Measurements from ENCODE around the gene TRIM31. TPM values are rescaled to one million over a fixed set of nuclear protein-coding genes. Genes with fewer than 3 reads are reported as not detected.

Gene TRIM31
- total and polyA plus RNA-seq, 3 experiments from 2014 or later, result not detected

DNA sequence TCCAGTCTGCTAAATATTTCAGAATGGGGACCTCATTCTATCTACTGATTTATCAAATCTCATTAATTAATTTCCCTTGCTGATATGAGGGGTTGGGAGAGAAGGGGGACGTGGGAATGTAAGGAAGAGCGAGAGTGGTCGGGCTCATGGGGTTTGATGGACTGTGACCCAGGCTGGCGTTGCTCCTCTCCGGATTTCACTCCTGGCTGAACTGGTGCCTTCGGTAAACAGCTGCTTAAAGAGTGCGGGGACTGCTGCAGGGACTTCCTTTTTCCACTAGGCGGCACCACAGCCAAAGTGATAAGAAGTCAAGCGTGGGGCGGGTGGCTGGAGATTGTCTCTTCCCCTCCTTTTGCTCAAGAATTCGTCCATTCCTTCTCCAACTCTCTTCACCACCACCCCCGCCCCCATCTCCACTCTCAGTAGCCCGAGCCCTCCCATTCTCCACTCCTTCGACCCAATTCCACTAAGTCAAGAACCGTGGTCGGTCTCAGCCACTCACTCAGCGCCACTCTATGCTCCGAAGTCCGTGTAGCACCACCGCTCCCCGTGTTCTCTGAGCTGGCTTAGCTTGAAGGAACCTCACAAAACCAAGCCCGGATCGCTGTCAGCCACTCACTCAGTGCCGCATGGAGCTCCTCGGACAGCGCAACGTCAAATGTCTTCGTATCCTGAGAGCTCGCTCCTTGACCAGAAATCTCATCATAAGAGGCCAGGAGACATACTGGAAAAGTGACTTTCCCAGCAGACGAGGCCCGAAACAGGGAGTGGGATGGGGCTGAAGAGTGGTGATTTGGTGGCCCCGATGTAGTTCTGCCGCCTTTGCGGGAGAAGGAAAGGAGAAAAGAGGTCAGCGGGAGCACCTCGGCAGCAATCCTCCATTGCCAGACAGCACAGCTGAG lies 9.7 kb downstream of the TRIM31 start:
- peak; percentile 72 to 88 (median 76) for DNase-seq
- ChIA-PET POLR2A (interaction anchor here (0.5 to 0.6 kb wide), 2 partner anchors 9 to 512 kb away, joined by 3 to 7 read pairs; no protein-coding TSS in a partner anchor), CTCF (interaction anchor here (0.7 to 8.1 kb wide), 18 partner anchors 9 to 1662 kb away, joined by 3 to 182 read pairs (median 5); partner anchors contain the start of genes POLR1H, PPP1R11, RNF39 and TRIM40)
- H3K4me1 ChIP-seq (ENCODE audit: insufficient read depth, low read length), result peaks cover 37% of the 10 kb centered on the region
- Mint-ChIP-seq H3K27ac (peak overlapping the region; percentile 5 to 86 (median 67)), H3K27me3 (peaks cover 38 to 62% of the 10 kb centered on the region in 2 donors), H3K4me1 (peaks cover 36 to 43% (median 42%) of the 10 kb centered on the region in 3 donors), H3K9me3 (no peaks in the 10 kb centered on the region), H3K36me3 (no peaks in the 10 kb centered on the region), H3K4me3 (peak overlapping the region; percentile 81 to 93 (median 88))
- peaks cover 26% of the 10 kb centered on the region for H3K27me3 ChIP-seq (ENCODE audit: insufficient read depth, low read length, poor library complexity, severe bottlenecking)
- no peaks in the 10 kb centered on the region for H3K9me3 ChIP-seq (ENCODE audit: low read length)
- H3K27ac ChIP-seq (ENCODE audit: low read depth, low read length), result no peak overlapping the region
- peak overlapping the region; percentile 58 for H3K4me3 ChIP-seq (ENCODE audit: low read length)
- no peaks in the 10 kb centered on the region for H3K36me3 ChIP-seq (ENCODE audit: insufficient read depth, low read length)

DNA sequence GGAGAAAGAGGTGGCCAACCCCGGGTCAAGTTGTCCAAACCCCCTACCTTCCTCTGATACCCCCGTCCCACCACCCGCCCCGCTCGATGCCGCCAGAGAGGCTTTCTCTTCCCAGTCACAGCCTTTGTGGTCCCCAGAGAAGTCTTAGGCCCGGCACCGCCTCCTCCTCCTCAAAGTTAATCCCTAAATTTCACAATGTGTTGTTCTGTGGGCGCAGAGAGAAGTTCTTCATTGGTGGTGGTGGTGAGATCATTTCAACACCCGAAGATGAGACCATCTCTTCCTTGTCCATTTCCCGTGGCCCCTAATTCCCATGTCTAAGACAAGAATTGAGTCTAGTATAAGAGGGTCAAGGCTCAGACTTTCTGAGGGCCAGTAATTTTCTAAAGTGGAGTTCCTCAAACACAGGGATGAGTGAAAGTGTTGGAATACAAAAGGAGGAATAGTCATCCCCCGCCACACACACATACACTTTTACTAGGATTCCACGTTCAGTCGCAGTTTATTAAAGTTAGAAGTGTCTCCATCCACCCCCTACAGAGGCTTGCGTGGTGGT lies 10.4 kb downstream of the TRIM31 start:
- Mint-ChIP-seq H3K27me3 (peaks cover 37 to 62% of the 10 kb centered on the region in 2 donors), H3K36me3 (no peaks in the 10 kb centered on the region), H3K4me1 (peaks cover 41 to 49% (median 49%) of the 10 kb centered on the region in 3 donors), H3K4me3 (peak overlapping the region; percentile 81 to 93 (median 88)), H3K27ac (peak overlapping the region; percentile 5 to 86 (median 67)), H3K9me3 (no peaks in the 10 kb centered on the region)
- no peak overlapping the region for H3K4me3 ChIP-seq (ENCODE audit: low read length)
- H3K9me3 ChIP-seq (ENCODE audit: low read length), result no peaks in the 10 kb centered on the region
- peaks cover 32% of the 10 kb centered on the region for H3K27me3 ChIP-seq (ENCODE audit: insufficient read depth, low read length, poor library complexity, severe bottlenecking)
- DNase-seq, result no peak
- no peak overlapping the region for H3K27ac ChIP-seq (ENCODE audit: low read depth, low read length)
- no peaks in the 10 kb centered on the region for H3K36me3 ChIP-seq (ENCODE audit: insufficient read depth, low read length)
- ChIA-PET CTCF (interaction anchor here (0.7 to 8.1 kb wide), 12 partner anchors 8 to 137 kb away, joined by 3 to 182 read pairs (median 6); partner anchors contain the start of genes POLR1H, PPP1R11, RNF39 and TRIM40), POLR2A (interaction anchor here (1.2 kb wide), 1 partner anchor 28 kb away, joined by 6 read pairs; no protein-coding TSS in a partner anchor)
- H3K4me1 ChIP-seq (ENCODE audit: insufficient read depth, low read length), result peaks cover 44% of the 10 kb centered on the region

GRCh38 chr6:30101444-30102413 lies 11.2 kb downstream of the TRIM31 start:
- peak; percentile 34 to 77 (median 60) for DNase-seq
- peak overlapping the region; percentile 74 to 93 (median 86) for H3K4me3 Mint-ChIP-seq
- H3K27me3 Mint-ChIP-seq, result peaks cover 39 to 63% of the 10 kb centered on the region in 2 donors
- H3K9me3 Mint-ChIP-seq, result no peaks in the 10 kb centered on the region
- H3K4me1 Mint-ChIP-seq, result peaks cover 44 to 54% (median 52%) of the 10 kb centered on the region in 3 donors
- no peak overlapping the region for H3K27ac ChIP-seq (ENCODE audit: low read depth, low read length)
- H3K27me3 ChIP-seq (ENCODE audit: insufficient read depth, low read length, poor library complexity, severe bottlenecking), result peaks cover 32% of the 10 kb centered on the region
- H3K36me3 ChIP-seq (ENCODE audit: insufficient read depth, low read length), result no peaks in the 10 kb centered on the region
- CTCF ChIA-PET, result interaction anchor here (1.1 to 8.1 kb wide), 3 partner anchors 24 to 37 kb away, joined by 3 to 182 read pairs (median 5); partner anchors contain the start of gene TRIM40
- H3K4me3 ChIP-seq (ENCODE audit: low read length), result peak overlapping the region; percentile 59
- H3K9me3 ChIP-seq (ENCODE audit: low read length), result no peaks in the 10 kb centered on the region
- peaks cover 45% of the 10 kb centered on the region for H3K4me1 ChIP-seq (ENCODE audit: insufficient read depth, low read length)
- peak overlapping the region in 5 of 8 donors; percentile 8 to 76 (median 24) for H3K27ac Mint-ChIP-seq
- H3K36me3 Mint-ChIP-seq, result no peaks in the 10 kb centered on the region
- POLR2A ChIA-PET, result interaction anchor here (0.5 to 1.2 kb wide), 5 partner anchors 29 to 1857 kb away, joined by 3 to 11 read pairs (median 4); partner anchors contain the start of genes NELFE, PPP1R11 and SKIC2

DNA sequence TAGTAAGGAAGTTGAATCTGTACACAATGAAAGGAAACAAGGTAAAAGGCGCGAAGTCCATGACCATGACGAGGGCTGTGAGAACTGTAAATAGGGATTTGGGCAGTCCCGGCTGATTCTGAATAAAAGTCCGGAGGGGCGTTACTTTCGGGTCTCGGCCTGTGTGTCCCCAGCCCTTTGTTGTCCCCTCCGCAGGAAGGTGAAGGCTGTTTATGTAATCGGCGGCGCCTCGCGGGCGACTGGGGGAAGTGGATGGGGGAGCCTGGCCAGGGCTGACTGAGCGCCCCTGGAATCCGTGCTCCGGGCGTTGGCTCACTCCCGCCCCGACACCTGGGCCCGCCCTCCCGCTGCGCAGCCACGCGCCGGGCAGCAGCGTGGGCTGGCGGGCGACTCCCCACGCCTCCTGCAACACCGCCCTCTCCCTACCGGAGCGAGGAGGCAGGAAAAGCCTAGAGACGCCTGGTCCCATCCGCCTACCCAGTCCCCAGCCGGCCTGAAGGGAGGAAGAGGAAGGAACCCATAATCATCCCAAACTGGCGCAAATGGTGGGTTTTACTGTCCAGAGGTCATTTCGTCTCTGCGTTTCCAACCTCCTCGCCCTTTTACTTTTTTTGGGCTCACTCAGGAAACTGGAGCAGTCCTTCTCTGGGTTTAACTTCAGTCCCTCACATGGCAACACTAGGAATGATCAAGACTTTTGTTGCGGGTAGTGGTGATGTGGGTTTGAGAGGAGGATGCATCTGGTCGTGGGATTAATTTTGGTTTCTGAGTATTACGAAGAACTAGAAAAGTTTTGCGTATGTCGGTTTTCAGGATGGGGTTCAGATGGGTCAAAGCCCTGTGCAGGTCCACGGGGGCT lies 12.1 kb downstream of the TRIM31 start:
- DNase-seq, result peak in 4 of 5 donors; percentile 3 to 26 (median 13)
- H3K9me3 ChIP-seq (ENCODE audit: low read length), result no peaks in the 10 kb centered on the region
- H3K27ac Mint-ChIP-seq, result peak overlapping the region in 2 of 8 donors; percentile 10 to 76
- no peaks in the 10 kb centered on the region for H3K36me3 ChIP-seq (ENCODE audit: insufficient read depth, low read length)
- H3K4me1 Mint-ChIP-seq, result peaks cover 44 to 54% (median 52%) of the 10 kb centered on the region in 3 donors
- H3K27ac ChIP-seq (ENCODE audit: low read depth, low read length), result no peak overlapping the region
- peaks cover 42 to 61% of the 10 kb centered on the region in 2 donors for H3K27me3 Mint-ChIP-seq
- peaks cover 45% of the 10 kb centered on the region for H3K4me1 ChIP-seq (ENCODE audit: insufficient read depth, low read length)
- ChIA-PET CTCF (interaction anchor here (1.0 to 8.1 kb wide), 4 partner anchors 25 to 38 kb away, joined by 3 to 182 read pairs (median 5); partner anchors contain the start of gene TRIM40), POLR2A (interaction anchor here (0.5 to 1.2 kb wide), 4 partner anchors 30 to 1858 kb away, joined by 3 to 11 read pairs (median 5); partner anchors contain the start of genes NELFE, PPP1R11 and SKIC2)
- no peaks in the 10 kb centered on the region for H3K9me3 Mint-ChIP-seq
- no peaks in the 10 kb centered on the region for H3K36me3 Mint-ChIP-seq
- H3K4me3 ChIP-seq (ENCODE audit: low read length), result peak overlapping the region; percentile 59
- H3K4me3 Mint-ChIP-seq, result peak overlapping the region; percentile 75 to 93 (median 86)
- H3K27me3 ChIP-seq (ENCODE audit: insufficient read depth, low read length, poor library complexity, severe bottlenecking), result peaks cover 32% of the 10 kb centered on the region

DNA sequence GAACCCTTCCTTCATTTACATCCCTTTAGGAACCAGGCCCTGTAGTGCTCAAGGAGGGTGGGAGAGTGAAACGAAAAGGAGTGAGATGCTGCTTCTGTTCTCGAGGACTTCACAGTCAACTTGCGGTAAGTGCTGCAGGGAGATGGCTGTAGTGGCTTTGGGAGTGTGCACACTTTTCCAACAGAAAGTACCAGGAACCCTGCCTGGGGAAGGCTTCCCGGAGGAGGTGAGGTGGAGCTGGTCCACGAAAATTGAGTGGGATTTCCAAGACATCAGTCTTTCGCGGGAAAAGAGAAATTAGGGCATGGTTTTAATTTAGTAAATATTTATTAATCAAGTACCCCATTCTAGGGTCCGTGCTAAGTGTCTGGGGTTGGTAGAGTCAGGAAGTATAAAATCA lies 12.7 kb downstream of the TRIM31 start:
- Mint-ChIP-seq H3K4me3 (peak overlapping the region; percentile 29 to 75 (median 64)), H3K27ac (peak overlapping the region in 2 of 8 donors; percentile 19 to 21)
- CTCF ChIA-PET, result interaction anchor here (1.0 kb wide), 1 partner anchor 31 kb away, joined by 5 read pairs; no protein-coding TSS in a partner anchor

GRCh38 chr6:30097902-30098768 lies 14.8 kb downstream of the TRIM31 start:
- ChIA-PET CTCF (interaction anchor here (0.7 kb wide), 1 partner anchor 34 kb away, joined by 3 read pairs; no protein-coding TSS in a partner anchor), POLR2A (no interaction called here)
- DNase-seq, result peak in 1 of 5 donors; percentile 10
- Histone ChIP-seq H3K27ac (ENCODE audit: low read depth, low read length) (no peak overlapping the region), H3K9me3 (ENCODE audit: low read length) (no peaks in the 10 kb centered on the region), H3K27me3 (ENCODE audit: insufficient read depth, low read length, poor library complexity, severe bottlenecking) (peaks cover 32% of the 10 kb centered on the region), H3K36me3 (ENCODE audit: insufficient read depth, low read length) (no peaks in the 10 kb centered on the region), H3K4me3 (ENCODE audit: low read length) (no peak overlapping the region), H3K4me1 (ENCODE audit: insufficient read depth, low read length) (peaks cover 40% of the 10 kb centered on the region)
- Mint-ChIP-seq H3K9me3 (no peaks in the 10 kb centered on the region), H3K4me3 (peak overlapping the region in 1 of 7 donors; percentile 13), H3K27me3 (peaks cover 48 to 76% of the 10 kb centered on the region in 2 donors), H3K27ac (peak overlapping the region in 1 of 8 donors; percentile 10), H3K4me1 (peaks cover 38 to 47% (median 46%) of the 10 kb centered on the region in 3 donors), H3K36me3 (no peaks in the 10 kb centered on the region)

More for the DNA sequence above, 12.7 kb downstream of the TRIM31 start:
- peaks cover 32% of the 10 kb centered on the region for H3K27me3 ChIP-seq (ENCODE audit: insufficient read depth, low read length, poor library complexity, severe bottlenecking)
- Mint-ChIP-seq H3K27me3 (peaks cover 44 to 67% of the 10 kb centered on the region in 2 donors), H3K4me1 (peaks cover 44 to 54% (median 52%) of the 10 kb centered on the region in 3 donors), H3K36me3 (no peaks in the 10 kb centered on the region), H3K9me3 (no peaks in the 10 kb centered on the region)
- H3K9me3 ChIP-seq (ENCODE audit: low read length), result no peaks in the 10 kb centered on the region
- H3K4me3 ChIP-seq (ENCODE audit: low read length), result no peak overlapping the region
- DNase-seq, result no peak
- peaks cover 45% of the 10 kb centered on the region for H3K4me1 ChIP-seq (ENCODE audit: insufficient read depth, low read length)
- POLR2A ChIA-PET, result no interaction called here
- no peaks in the 10 kb centered on the region for H3K36me3 ChIP-seq (ENCODE audit: insufficient read depth, low read length)
- no peak overlapping the region for H3K27ac ChIP-seq (ENCODE audit: low read depth, low read length)
